A549 (cell line): ENCODE results near the gene TGM3.

Experiments used
- FOSL2 ChIP-seq, 2 experiments: fragments of 450-650 bp in 1 of 2; fragments of >200 bp in 1 of 2; sonication (Bioruptor Twin) in 1 of 2; formaldehyde crosslinking; IDR thresholded peaks; 2 replicates each; pipeline versions ENCODE4 v1.5.0 to v1.6.1; 2016 to 2020; ENCODE audit warnings: mild to moderate bottlenecking in 1 of 2, moderate library complexity in 1 of 2
- NPAS2 ChIP-seq: fragments of 250-450 bp; sonication (Bioruptor Pico); IDR thresholded peaks from 2 replicates; pipeline ENCODE4 v1.8.0; 2022; ENCODE audit warnings: mild to moderate bottlenecking, moderate library complexity, borderline replicate concordance
- POLR2A ChIP-seq: IDR thresholded peaks from 2 replicates; pipeline ENCODE4 v1.6.1; 2012; ENCODE audit warnings: mild to moderate bottlenecking, low read length
- RAD21 ChIP-seq, 2 experiments: fragments of >200 bp in 1 of 2; sonication (Bioruptor Twin) in 1 of 2; formaldehyde crosslinking in 1 of 2; IDR thresholded peaks in 1 of 2; conservative IDR thresholded peaks in 1 of 2; 2 replicates in 1 of 2; 3 replicates in 1 of 2; pipeline ENCODE4 v1.6.1; 2012 to 2018; ENCODE audit warnings: inconsistent platforms in 1 of 2
- RFX5 ChIP-seq: fragments of 450-650 bp; IDR thresholded peaks from 2 replicates; pipeline ENCODE4 v1.7.1; 2014; ENCODE audit warnings: antibody characterized with exemption, mild to moderate bottlenecking, moderate library complexity
- RNF2 ChIP-seq: fragments of 200-600 bp; sonication (generic); IDR thresholded peaks from 2 replicates; pipeline ENCODE4 v1.6.1; 2016; ENCODE audit warnings: low read depth, mild to moderate bottlenecking, antibody characterized with exemption, moderate library complexity, borderline replicate concordance
- SMC3 ChIP-seq: fragments of >200 bp; sonication (Bioruptor Twin); formaldehyde crosslinking; IDR thresholded peaks from 3 replicates; pipeline ENCODE4 v1.6.1; 2018; ENCODE audit warnings: inconsistent platforms
- ZFP36 ChIP-seq: fragments of 450-650 bp; IDR thresholded peaks from 2 replicates; pipeline ENCODE4 v1.6.1; 2014; ENCODE audit warnings: borderline replicate concordance; ENCODE audit not compliant: partially characterized antibody
- ZSCAN20 ChIP-seq: fragments of 250-450 bp; sonication (Bioruptor Pico); IDR thresholded peaks from 2 replicates; pipeline ENCODE4 v1.8.0; 2022; ENCODE audit warnings: mild to moderate bottlenecking, moderate library complexity
- TF ChIP-seq, protein P1 (sequence below): fragments of 200-600 bp; sonication (generic); IDR thresholded peaks from 2 replicates; pipeline ENCODE4 v1.6.1; 2016; ENCODE audit warnings: antibody characterized with exemption, mild to moderate bottlenecking, moderate library complexity
- TF ChIP-seq, protein P2 (sequence below): fragments of >200 bp; sonication (Bioruptor Twin); formaldehyde crosslinking; IDR thresholded peaks from 3 replicates; pipeline ENCODE4 v1.5.1; 2016
- TF ChIP-seq, protein P3 (sequence below): fragments of 450-650 bp; IDR thresholded peaks from 2 replicates; pipeline ENCODE4 v1.6.1; 2014; ENCODE audit warnings: antibody characterized with exemption

DNA sequence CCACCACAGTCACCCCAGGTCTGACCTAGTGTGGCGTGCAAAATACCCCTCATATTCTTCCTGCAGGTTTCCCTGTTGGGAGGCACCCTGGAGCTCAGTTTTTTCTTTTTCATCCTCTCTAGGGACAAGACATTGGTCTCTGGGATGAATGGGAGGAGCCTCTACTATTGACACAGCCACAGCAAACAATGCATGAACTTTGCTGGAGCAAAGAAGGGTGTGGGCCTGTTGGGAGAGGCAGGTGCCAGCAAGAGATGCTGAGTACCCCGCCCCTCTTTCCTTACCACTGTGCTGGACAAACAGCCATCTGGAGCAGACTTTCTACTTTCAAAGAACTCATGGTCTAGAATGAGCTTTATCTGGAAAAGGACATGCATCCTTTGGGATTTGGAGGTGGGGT, 10.1 kb downstream of the TGM3 start:
- no peak for TF ChIP-seq FOSL2 (IDR thresholded peaks at IDR 0.05)
- no peak for TF ChIP-seq FOSL2 (CRISPR knock-in tag; IDR thresholded peaks at IDR 0.05)
- TF ChIP-seq ZFP36 = no peak
- TF ChIP-seq RNF2 = no peak
- TF ChIP-seq, protein P1, sequence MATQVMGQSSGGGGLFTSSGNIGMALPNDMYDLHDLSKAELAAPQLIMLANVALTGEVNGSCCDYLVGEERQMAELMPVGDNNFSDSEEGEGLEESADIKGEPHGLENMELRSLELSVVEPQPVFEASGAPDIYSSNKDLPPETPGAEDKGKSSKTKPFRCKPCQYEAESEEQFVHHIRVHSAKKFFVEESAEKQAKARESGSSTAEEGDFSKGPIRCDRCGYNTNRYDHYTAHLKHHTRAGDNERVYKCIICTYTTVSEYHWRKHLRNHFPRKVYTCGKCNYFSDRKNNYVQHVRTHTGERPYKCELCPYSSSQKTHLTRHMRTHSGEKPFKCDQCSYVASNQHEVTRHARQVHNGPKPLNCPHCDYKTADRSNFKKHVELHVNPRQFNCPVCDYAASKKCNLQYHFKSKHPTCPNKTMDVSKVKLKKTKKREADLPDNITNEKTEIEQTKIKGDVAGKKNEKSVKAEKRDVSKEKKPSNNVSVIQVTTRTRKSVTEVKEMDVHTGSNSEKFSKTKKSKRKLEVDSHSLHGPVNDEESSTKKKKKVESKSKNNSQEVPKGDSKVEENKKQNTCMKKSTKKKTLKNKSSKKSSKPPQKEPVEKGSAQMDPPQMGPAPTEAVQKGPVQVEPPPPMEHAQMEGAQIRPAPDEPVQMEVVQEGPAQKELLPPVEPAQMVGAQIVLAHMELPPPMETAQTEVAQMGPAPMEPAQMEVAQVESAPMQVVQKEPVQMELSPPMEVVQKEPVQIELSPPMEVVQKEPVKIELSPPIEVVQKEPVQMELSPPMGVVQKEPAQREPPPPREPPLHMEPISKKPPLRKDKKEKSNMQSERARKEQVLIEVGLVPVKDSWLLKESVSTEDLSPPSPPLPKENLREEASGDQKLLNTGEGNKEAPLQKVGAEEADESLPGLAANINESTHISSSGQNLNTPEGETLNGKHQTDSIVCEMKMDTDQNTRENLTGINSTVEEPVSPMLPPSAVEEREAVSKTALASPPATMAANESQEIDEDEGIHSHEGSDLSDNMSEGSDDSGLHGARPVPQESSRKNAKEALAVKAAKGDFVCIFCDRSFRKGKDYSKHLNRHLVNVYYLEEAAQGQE = no peak
- TF ChIP-seq POLR2A = no peak
- TF ChIP-seq, protein P2, sequence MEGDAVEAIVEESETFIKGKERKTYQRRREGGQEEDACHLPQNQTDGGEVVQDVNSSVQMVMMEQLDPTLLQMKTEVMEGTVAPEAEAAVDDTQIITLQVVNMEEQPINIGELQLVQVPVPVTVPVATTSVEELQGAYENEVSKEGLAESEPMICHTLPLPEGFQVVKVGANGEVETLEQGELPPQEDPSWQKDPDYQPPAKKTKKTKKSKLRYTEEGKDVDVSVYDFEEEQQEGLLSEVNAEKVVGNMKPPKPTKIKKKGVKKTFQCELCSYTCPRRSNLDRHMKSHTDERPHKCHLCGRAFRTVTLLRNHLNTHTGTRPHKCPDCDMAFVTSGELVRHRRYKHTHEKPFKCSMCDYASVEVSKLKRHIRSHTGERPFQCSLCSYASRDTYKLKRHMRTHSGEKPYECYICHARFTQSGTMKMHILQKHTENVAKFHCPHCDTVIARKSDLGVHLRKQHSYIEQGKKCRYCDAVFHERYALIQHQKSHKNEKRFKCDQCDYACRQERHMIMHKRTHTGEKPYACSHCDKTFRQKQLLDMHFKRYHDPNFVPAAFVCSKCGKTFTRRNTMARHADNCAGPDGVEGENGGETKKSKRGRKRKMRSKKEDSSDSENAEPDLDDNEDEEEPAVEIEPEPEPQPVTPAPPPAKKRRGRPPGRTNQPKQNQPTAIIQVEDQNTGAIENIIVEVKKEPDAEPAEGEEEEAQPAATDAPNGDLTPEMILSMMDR = no peak
- TF ChIP-seq RAD21 (conservative IDR thresholded peaks at IDR 0.05 in 1 of 2, IDR thresholded peaks at IDR 0.05 in 1 of 2) = no peak
- TF ChIP-seq, protein P3, sequence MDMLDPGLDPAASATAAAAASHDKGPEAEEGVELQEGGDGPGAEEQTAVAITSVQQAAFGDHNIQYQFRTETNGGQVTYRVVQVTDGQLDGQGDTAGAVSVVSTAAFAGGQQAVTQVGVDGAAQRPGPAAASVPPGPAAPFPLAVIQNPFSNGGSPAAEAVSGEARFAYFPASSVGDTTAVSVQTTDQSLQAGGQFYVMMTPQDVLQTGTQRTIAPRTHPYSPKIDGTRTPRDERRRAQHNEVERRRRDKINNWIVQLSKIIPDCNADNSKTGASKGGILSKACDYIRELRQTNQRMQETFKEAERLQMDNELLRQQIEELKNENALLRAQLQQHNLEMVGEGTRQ = no peak
- no peak for TF ChIP-seq SMC3
- TF ChIP-seq RFX5 = no peak
- no peak for TF ChIP-seq ZSCAN20 (CRISPR knock-in tag)
- no peak for TF ChIP-seq NPAS2 (CRISPR knock-in tag)
